LoVo (cell line): ENCODE results near the gene MAP2K5.

Experiments used
- DNase-seq: peaks from one replicate; pipeline ENCODE4 v3.0.0-alpha.2; 2016; ENCODE audit warnings: low spot score

Gene MAP2K5

GRCh38 chr15:67825881-67826716 lies 283.6 kb downstream of the MAP2K5 start:
- DNase-seq: no peak

GRCh38 chr15:67826717-67827561 lies 284.4 kb downstream of the MAP2K5 start:
- DNase-seq: no peak

- no peak for DNase-seq
Measured at GRCh38 chr15:67827562-67828277, 285.2 kb downstream of the MAP2K5 start.

- no peak for DNase-seq
Measured at GRCh38 chr15:67828278-67828968, 285.9 kb downstream of the MAP2K5 start.

- no peak for DNase-seq
Measured at GRCh38 chr15:67828969-67829646, 286.6 kb downstream of the MAP2K5 start.

GRCh38 chr15:67829647-67830504 lies 287.4 kb downstream of the MAP2K5 start:
- no peak for DNase-seq

- no peak for DNase-seq
Measured at GRCh38 chr15:67831363-67831762, 288.9 kb downstream of the MAP2K5 start.

- no peak for DNase-seq
Measured at GRCh38 chr15:67832031-67832551, 289.6 kb downstream of the MAP2K5 start.

- DNase-seq: no peak
Measured at GRCh38 chr15:67832897-67833709, 290.6 kb downstream of the MAP2K5 start.

- DNase-seq: peak; percentile 23
Measured at GRCh38 chr15:67833710-67834511, 291.4 kb downstream of the MAP2K5 start.

GRCh38 chr15:67834581-67835296 lies 292.2 kb downstream of the MAP2K5 start:
- DNase-seq: no peak

- no peak for DNase-seq
Measured at GRCh38 chr15:67835297-67836133, 293.0 kb downstream of the MAP2K5 start.

- DNase-seq: no peak
Measured at GRCh38 chr15:67836134-67836455, 293.6 kb downstream of the MAP2K5 start.

- peak; percentile 60 for DNase-seq
Measured at GRCh38 chr15:67836477-67836876, 294.0 kb downstream of the MAP2K5 start.

- DNase-seq: no peak
Measured at GRCh38 chr15:67836955-67837354, 294.5 kb downstream of the MAP2K5 start.

GRCh38 chr15:67838789-67839332 lies 296.4 kb downstream of the MAP2K5 start:
- peak; percentile 67 for DNase-seq
